ENCODE data around the gene IGLON5. TPM values are rescaled to one million over a fixed set of nuclear protein-coding genes. Genes with fewer than 3 reads are reported as not detected.
A peak's percentile ranks its signal among the peaks of the same experiment; 100 is the strongest.

The IGLON5 gene
- total RNA-seq, 1 donor from 2014 or later: not detected

GRCh38 chr19:51365211-51365964 is 53.9 kb downstream of the IGLON5 start:
- Histone ChIP-seq H3K4me1 (peaks cover 16% of the 10 kb centered on the region), H3K9me3 (no peaks in the 10 kb centered on the region), H3K4me3 (peak overlapping the region; percentile 85), H3K27ac (peak overlapping the region; percentile 92), H3K27me3 (no peaks in the 10 kb centered on the region), H3K36me3 (no peaks in the 10 kb centered on the region)
- TF ChIP-seq, protein P1, sequence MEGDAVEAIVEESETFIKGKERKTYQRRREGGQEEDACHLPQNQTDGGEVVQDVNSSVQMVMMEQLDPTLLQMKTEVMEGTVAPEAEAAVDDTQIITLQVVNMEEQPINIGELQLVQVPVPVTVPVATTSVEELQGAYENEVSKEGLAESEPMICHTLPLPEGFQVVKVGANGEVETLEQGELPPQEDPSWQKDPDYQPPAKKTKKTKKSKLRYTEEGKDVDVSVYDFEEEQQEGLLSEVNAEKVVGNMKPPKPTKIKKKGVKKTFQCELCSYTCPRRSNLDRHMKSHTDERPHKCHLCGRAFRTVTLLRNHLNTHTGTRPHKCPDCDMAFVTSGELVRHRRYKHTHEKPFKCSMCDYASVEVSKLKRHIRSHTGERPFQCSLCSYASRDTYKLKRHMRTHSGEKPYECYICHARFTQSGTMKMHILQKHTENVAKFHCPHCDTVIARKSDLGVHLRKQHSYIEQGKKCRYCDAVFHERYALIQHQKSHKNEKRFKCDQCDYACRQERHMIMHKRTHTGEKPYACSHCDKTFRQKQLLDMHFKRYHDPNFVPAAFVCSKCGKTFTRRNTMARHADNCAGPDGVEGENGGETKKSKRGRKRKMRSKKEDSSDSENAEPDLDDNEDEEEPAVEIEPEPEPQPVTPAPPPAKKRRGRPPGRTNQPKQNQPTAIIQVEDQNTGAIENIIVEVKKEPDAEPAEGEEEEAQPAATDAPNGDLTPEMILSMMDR (IDR thresholded peaks at IDR 0.05): peak; percentile 8
- ATAC-seq: no peak
- DNase-seq: no peak
- intact Hi-C loops (cut with DNase I): no loop called here

- ATAC-seq (no peak), DNase-seq (no peak)
- Histone ChIP-seq H3K4me3 (peak within 1 kb of the TSS; percentile 85), H3K36me3 (no peaks in the 10 kb centered on the region), H3K27ac (peak within 1 kb of the TSS; percentile 92), H3K9me3 (no peaks in the 10 kb centered on the region), H3K27me3 (no peaks in the 10 kb centered on the region), H3K4me1 (peaks cover 16% of the 10 kb centered on the region)
- intact Hi-C loops (cut with DNase I): no loop called here
- TF ChIP-seq, protein P1 (IDR thresholded peaks at IDR 0.05): peak; percentile 1
Observed at GRCh38 chr19:51365965-51366388, 54.5 kb downstream of the IGLON5 start, which contains the start of gene ETFB. TSS of gene ETFB (minus strand) at chr19:51366388. CDS start at chr19:51366326, 62 bp downstream.

- intact Hi-C loops (cut with DNase I): no loop called here
- H3K9me3 ChIP-seq: no peaks in the 10 kb centered on the region
- TF ChIP-seq, protein P1 (IDR thresholded peaks at IDR 0.05): no peak
- H3K27me3 ChIP-seq: no peaks in the 10 kb centered on the region
- DNase-seq (peak; percentile 99), ATAC-seq (peak; percentile 84)
- H3K27ac ChIP-seq: peak overlapping the region; percentile 92
- H3K4me3 ChIP-seq: peak overlapping the region; percentile 85
- H3K36me3 ChIP-seq: no peaks in the 10 kb centered on the region
- H3K4me1 ChIP-seq: peaks cover 16% of the 10 kb centered on the region
Observed at GRCh38 chr19:51366389-51367254, 55.2 kb downstream of the IGLON5 start.

- peaks cover 16% of the 10 kb centered on the region for H3K4me1 ChIP-seq
- H3K9me3 ChIP-seq: no peaks in the 10 kb centered on the region
- intact Hi-C loops (cut with DNase I): no loop called here
- ATAC-seq (no peak), DNase-seq (no peak)
- TF ChIP-seq, protein P1 (IDR thresholded peaks at IDR 0.05): no peak
- peak overlapping the region; percentile 92 for H3K27ac ChIP-seq
- H3K27me3 ChIP-seq: no peaks in the 10 kb centered on the region
- peak overlapping the region; percentile 85 for H3K4me3 ChIP-seq
- H3K36me3 ChIP-seq: no peaks in the 10 kb centered on the region
Observed at GRCh38 chr19:51367255-51367564, 55.8 kb downstream of the IGLON5 start.

GRCh38 chr19:51367565-51368365 is 56.3 kb downstream of the IGLON5 start:
- peak; percentile 99 for DNase-seq
- Histone ChIP-seq H3K27me3 (no peaks in the 10 kb centered on the region), H3K27ac (peak overlapping the region; percentile 92), H3K4me3 (peak overlapping the region; percentile 85), H3K36me3 (no peaks in the 10 kb centered on the region), H3K4me1 (peaks cover 11% of the 10 kb centered on the region), H3K9me3 (no peaks in the 10 kb centered on the region)
- ATAC-seq: peak; percentile 93
- intact Hi-C loops (cut with DNase I): no loop called here
- TF ChIP-seq, protein P1 (IDR thresholded peaks at IDR 0.05): no peak

Data from upper lobe of right lung (tissue), 1 donor.